IMR-90 (cell line): ENCODE measurements around the gene VOPP1. TPM values are rescaled to one million over a fixed set of nuclear protein-coding genes. Genes with fewer than 3 reads are reported as not detected.

Source experiments
- ATAC-seq: fragments of 200-7000 bp; cut with Tn5 transposase; 2 replicates; pipeline ENCODE4 v1.9.1; 2020; ENCODE audit warnings: low read depth, mild to moderate bottlenecking, moderate library complexity
- BruUV-seq: library from RNA; stranded (reverse); fragments of 400-500 nt; replicated peaks from 2 replicates; lab custom pipeline; 2021; lab: Mats Ljungman, UMichigan
- CTCF ChIA-PET: fragments of 300-600 bp; formaldehyde crosslinking; extraction: SDS; loops from one replicate; lab custom pipeline; 2021; ENCODE audit warnings: antibody characterized with exemption; lab: Yijun Ruan, JAX
- POLR2A ChIA-PET: fragments of 300-600 bp; sonication (Branson Sonifier 250); formaldehyde crosslinking; loops from one replicate; lab custom pipeline; 2022; ENCODE audit warnings: antibody characterized with exemption; ENCODE audit not compliant: unreplicated experiment; lab: Charles Lee
- DNase-seq: peaks from one replicate; pipeline ENCODE4 v3.0.0; 2013
- H2AFZ ChIP-seq: replicated peaks from 2 replicates; pipeline ENCODE3; 2013; ENCODE audit warnings: low read length, mild to moderate bottlenecking; ENCODE audit not compliant: poor library complexity
- H2AK5ac ChIP-seq: 2 replicates; pipeline ENCODE4 v1.6.1; 2013; ENCODE audit warnings: low read depth, low read length, inconsistent platforms
- H2AK9ac ChIP-seq: replicated peaks from 2 replicates; pipeline ENCODE3; 2013; ENCODE audit warnings: mild to moderate bottlenecking, low read depth, low read length, moderate library complexity; ENCODE audit not compliant: poor library complexity
- H2BK120ac ChIP-seq: 2 replicates; pipeline ENCODE4 v1.6.1; 2013; ENCODE audit warnings: low read depth, low read length, inconsistent platforms
- H2BK15ac ChIP-seq: 3 replicates; pipeline ENCODE4 v1.6.1; 2013; ENCODE audit warnings: low read depth, low read length, inconsistent platforms
- H2BK20ac ChIP-seq: 2 replicates; pipeline ENCODE4 v1.6.1; 2013; ENCODE audit warnings: low read depth, mild to moderate bottlenecking, inconsistent platforms, low read length, moderate library complexity
- H2BK5ac ChIP-seq: 2 replicates; pipeline ENCODE4 v1.6.1; 2013; ENCODE audit warnings: mild to moderate bottlenecking, low read depth, low read length, inconsistent platforms; ENCODE audit not compliant: poor library complexity, severe bottlenecking
- H3K14ac ChIP-seq: replicated peaks from 2 replicates; pipeline ENCODE4 v1.6.1; 2013; ENCODE audit warnings: low read depth, low read length, inconsistent platforms
- H3K18ac ChIP-seq: 2 replicates; pipeline ENCODE4 v1.6.1; 2013; ENCODE audit warnings: low read depth, low read length, control low read depth
- H3K23ac ChIP-seq: 2 replicates; pipeline ENCODE4 v1.6.1; 2013; ENCODE audit warnings: low read depth, low read length, inconsistent platforms
- H3K27ac ChIP-seq: 2 replicates; pipeline ENCODE4 v1.5.1; 2013; ENCODE audit warnings: mild to moderate bottlenecking, control low read depth, low read length; ENCODE audit not compliant: insufficient read depth
- H3K27me3 ChIP-seq: 2 replicates; pipeline ENCODE4 v1.6.1; 2013; ENCODE audit warnings: low read length; ENCODE audit not compliant: control insufficient read depth, insufficient read depth
- H3K36me3 ChIP-seq: 2 replicates; pipeline ENCODE4 v1.6.1; 2013; ENCODE audit warnings: low read length, mixed read lengths; ENCODE audit not compliant: control insufficient read depth, insufficient read depth
- H3K4ac ChIP-seq: 2 replicates; pipeline ENCODE4 v1.6.1; 2013; ENCODE audit warnings: low read depth, low read length, inconsistent platforms
- H3K4me1 ChIP-seq: 2 replicates; pipeline ENCODE4 v1.6.1; 2013; ENCODE audit warnings: low read length, mixed read lengths; ENCODE audit not compliant: control insufficient read depth, insufficient read depth
- H3K4me2 ChIP-seq: 2 replicates; pipeline ENCODE4 v1.6.1; 2013; ENCODE audit warnings: low read depth, mild to moderate bottlenecking, control low read depth, low read length, moderate library complexity
- H3K4me3 ChIP-seq: 2 replicates; pipeline ENCODE4 v1.5.1; 2013; ENCODE audit warnings: low read depth, mild to moderate bottlenecking, control low read depth, low read length, moderate library complexity; ENCODE audit not compliant: insufficient read depth
- H3K56ac ChIP-seq: 2 replicates; pipeline ENCODE4 v1.6.1; 2013; ENCODE audit warnings: low read length, inconsistent platforms; ENCODE audit not compliant: insufficient read depth; ENCODE audit errors: extremely low read depth
- H3K79me1 ChIP-seq, 2 experiments: 2 replicates each; pipeline ENCODE4 v1.6.1; 2013; ENCODE audit warnings: low read length in 2 of 2, inconsistent platforms in 1 of 2, low read depth in 1 of 2
- H3K9ac ChIP-seq: 2 replicates; pipeline ENCODE4 v1.6.1; 2013; ENCODE audit warnings: low read depth, low read length, control low read depth
- H3K9me1 ChIP-seq: 2 replicates; pipeline ENCODE4 v1.6.1; 2013; ENCODE audit warnings: low read length, inconsistent platforms; ENCODE audit not compliant: insufficient read depth
- H3K9me3 ChIP-seq: 2 replicates; pipeline ENCODE4 v1.6.1; 2013; ENCODE audit warnings: low read length; ENCODE audit not compliant: control insufficient read depth, insufficient read depth
- H4K20me1 ChIP-seq: 2 replicates; pipeline ENCODE4 v1.6.1; 2013; ENCODE audit warnings: low read length, inconsistent platforms; ENCODE audit not compliant: insufficient read depth
- H4K5ac ChIP-seq: 2 replicates; pipeline ENCODE4 v1.6.1; 2013; ENCODE audit warnings: mild to moderate bottlenecking, low read depth, low read length, control low read depth
- H4K8ac ChIP-seq, 2 experiments: 2 replicates each; pipeline ENCODE4 v1.6.1; 2013; ENCODE audit warnings: low read depth in 2 of 2, low read length in 2 of 2, control low read depth in 1 of 2, inconsistent platforms in 1 of 2
- H4K91ac ChIP-seq: 2 replicates; pipeline ENCODE4 v1.6.1; 2013; ENCODE audit warnings: low read depth, low read length, inconsistent platforms; ENCODE audit not compliant: insufficient read depth
- BHLHE40 ChIP-seq: fragments of 150-350 bp; IDR thresholded peaks from 2 replicates; pipeline ENCODE4 v1.6.1; 2016; ENCODE audit warnings: mild to moderate bottlenecking, low read depth, low read length
- CEBPB ChIP-seq: IDR thresholded peaks from 2 replicates; pipeline ENCODE4 v1.6.1; 2012; ENCODE audit warnings: low read depth, low read length, improper control_type of control experiment
- CHD1 ChIP-seq: IDR thresholded peaks from 2 replicates; pipeline ENCODE4 v1.6.1; 2012; ENCODE audit warnings: low read depth, low read length, improper control_type of control experiment
- CTCF ChIP-seq: conservative IDR thresholded peaks from 2 replicates; pipeline ENCODE4 v1.5.1; 2012; ENCODE audit warnings: mild to moderate bottlenecking, low read depth, low read length, improper control_type of control experiment
- FOS ChIP-seq: fragments of 150-350 bp; IDR thresholded peaks from 2 replicates; pipeline ENCODE4 v1.6.1; 2016; ENCODE audit warnings: low read depth, low read length
- MAFK ChIP-seq: IDR thresholded peaks from 2 replicates; pipeline ENCODE4 v1.6.1; 2012; ENCODE audit warnings: low read depth, low read length, improper control_type of control experiment
- MAZ ChIP-seq: IDR thresholded peaks from 2 replicates; pipeline ENCODE4 v1.6.1; 2012; ENCODE audit warnings: low read depth, mild to moderate bottlenecking, low read length, improper control_type of control experiment, moderate library complexity, borderline replicate concordance
- MXI1 ChIP-seq: IDR thresholded peaks from 2 replicates; pipeline ENCODE4 v1.6.1; 2012; ENCODE audit warnings: low read depth, mild to moderate bottlenecking, low read length, moderate library complexity, borderline replicate concordance
- NFE2L2 ChIP-seq: fragments of 150-350 bp; IDR thresholded peaks from 2 replicates; pipeline ENCODE4 v1.6.1; 2016; ENCODE audit warnings: low read depth, mild to moderate bottlenecking, low read length
- POLR2A ChIP-seq: IDR thresholded peaks from 2 replicates; pipeline ENCODE4 v1.6.1; 2012; ENCODE audit warnings: mild to moderate bottlenecking, low read depth, low read length
- RAD21 ChIP-seq: IDR thresholded peaks from 2 replicates; pipeline ENCODE4 v1.6.1; 2012; ENCODE audit warnings: low read length, improper control_type of control experiment
- RCOR1 ChIP-seq: IDR thresholded peaks from 2 replicates; pipeline ENCODE4 v1.6.1; 2012; ENCODE audit warnings: mild to moderate bottlenecking, low read length, improper control_type of control experiment; ENCODE audit not compliant: insufficient replicate concordance
- RFX5 ChIP-seq: IDR thresholded peaks from 2 replicates; pipeline ENCODE4 v1.8.0; 2012; ENCODE audit warnings: low read depth, mild to moderate bottlenecking, low read length, moderate library complexity
- SMC3 ChIP-seq: fragments of 150-350 bp; IDR thresholded peaks from 2 replicates; pipeline ENCODE4 v1.6.1; 2016; ENCODE audit warnings: low read depth, mild to moderate bottlenecking, antibody characterized with exemption, low read length, moderate library complexity
- USF2 ChIP-seq: fragments of 150-350 bp; IDR thresholded peaks from 2 replicates; pipeline ENCODE4 v1.6.1; 2017; ENCODE audit warnings: mild to moderate bottlenecking, antibody characterized with exemption, low read length, low read depth
- WGBS, 2 experiments: methylation state at CpG; one replicate each; pipeline versions ENCODE4 v1.1.5 to v1.1.7; 2013; ENCODE audit warnings: missing lambda C conversion rate in 2 of 2; ENCODE audit not compliant: insufficient read length in 1 of 2; ENCODE audit errors: extremely low coverage in 2 of 2; 5-methylcytosine and 5-hydroxymethylcytosine counted together
- dilution Hi-C: fragments of 300-500 bp; cut with HindIII; formaldehyde crosslinking; loops from one replicate; pipeline ENCODE4 v1.14.3; 2018; ENCODE audit warnings: low sequenced_read_pairs; ENCODE audit not compliant: unreplicated experiment
- in situ Hi-C: fragments of 300-500 bp; cut with MboI; formaldehyde crosslinking; loops from 3 replicates; pipeline ENCODE4 v1.14.3; 2019; ENCODE audit warnings: low sequenced_read_pairs, inconsistent platforms, mixed read lengths
- intact Hi-C: fragments of 100-400 bp; cut with micrococcal nuclease; formaldehyde crosslinking; loops from 2 replicates; pipeline ENCODE4 v1.10.0; 2022
- polyA plus RNA-seq, 3 experiments: library from polyadenylated mRNA; depleted of rRNA; stranded (reverse); fragments of >200 nt; gene quantifications; 2 replicates each; pipeline ENCODE4 v1.2.3, GENCODE V29; 2012; ENCODE audit warnings: low replicate concordance in 1 of 3
- total RNA-seq: library from RNA; depleted of rRNA; stranded (reverse); fragments of >200 nt; gene quantifications from 2 replicates; pipeline ENCODE4 v1.2.3, GENCODE V29; 2012
- TF ChIP-seq, protein P1 (sequence below): fragments of 150-350 bp; IDR thresholded peaks from 2 replicates; pipeline ENCODE4 v1.6.1; 2016; ENCODE audit warnings: low read depth, mild to moderate bottlenecking, low read length, moderate library complexity, borderline replicate concordance

VOPP1 gene
- total and polyA plus RNA-seq, 2 of the 4 experiments (the other 2 are of a cell fraction), result 60.2 to 94.5 TPM

- 90% methylated on average over 2 of the region's 7 CpGs; no CpG with 5 or more reads in 1 of the 2 experiments for WGBS, 2 experiments
- TF ChIP-seq CTCF, result no peak
- TF ChIP-seq BHLHE40, result no peak
- TF ChIP-seq SMC3, result no peak
- no peak for TF ChIP-seq CEBPB
- no peak for TF ChIP-seq MAFK
- TF ChIP-seq RFX5, result no peak
- TF ChIP-seq MAZ, result no peak
- TF ChIP-seq, protein P1, sequence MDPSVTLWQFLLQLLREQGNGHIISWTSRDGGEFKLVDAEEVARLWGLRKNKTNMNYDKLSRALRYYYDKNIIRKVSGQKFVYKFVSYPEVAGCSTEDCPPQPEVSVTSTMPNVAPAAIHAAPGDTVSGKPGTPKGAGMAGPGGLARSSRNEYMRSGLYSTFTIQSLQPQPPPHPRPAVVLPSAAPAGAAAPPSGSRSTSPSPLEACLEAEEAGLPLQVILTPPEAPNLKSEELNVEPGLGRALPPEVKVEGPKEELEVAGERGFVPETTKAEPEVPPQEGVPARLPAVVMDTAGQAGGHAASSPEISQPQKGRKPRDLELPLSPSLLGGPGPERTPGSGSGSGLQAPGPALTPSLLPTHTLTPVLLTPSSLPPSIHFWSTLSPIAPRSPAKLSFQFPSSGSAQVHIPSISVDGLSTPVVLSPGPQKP, result no peak
- TF ChIP-seq RAD21, result no peak
- no peak for TF ChIP-seq MXI1
- TF ChIP-seq NFE2L2, result no peak
- no peak for TF ChIP-seq FOS
- no peak for TF ChIP-seq POLR2A
- TF ChIP-seq CHD1, result no peak
- TF ChIP-seq USF2, result no peak
- TF ChIP-seq RCOR1, result no peak
- H2BK120ac ChIP-seq, result no peak overlapping the region
- no peak overlapping the region for H3K27ac ChIP-seq
- peaks cover 6% of the 10 kb centered on the region for H4K20me1 ChIP-seq
- no peak overlapping the region for H4K91ac ChIP-seq
- H3K14ac ChIP-seq, result no peak overlapping the region
- no peak overlapping the region for H3K4ac ChIP-seq
- no peak overlapping the region for H2AK5ac ChIP-seq
- ATAC-seq (no peak), DNase-seq (no peak)
- H3K23ac ChIP-seq, result no peak overlapping the region
- no peak overlapping the region for H2BK5ac ChIP-seq
- no peak overlapping the region for H4K8ac ChIP-seq
- peaks cover 4% of the 10 kb centered on the region; the same call in 1 of the 2 replicates for H3K4me1 ChIP-seq
- no peak overlapping the region for H3K18ac ChIP-seq
- no peak overlapping the region for H3K4me3 ChIP-seq
- H3K4me2 ChIP-seq, result no peak overlapping the region
- ChIA-PET POLR2A (no interaction called here), CTCF (no interaction called here)
- H2AK9ac ChIP-seq, result no peak overlapping the region
- no peaks in the 10 kb centered on the region for H3K27me3 ChIP-seq
- peaks cover 13 to 23% of the 10 kb centered on the region in 2 experiments; a peak in 2 of 4 replicates for H3K79me1 ChIP-seq
- H3K56ac ChIP-seq, result no peak overlapping the region
- in situ Hi-C loops (no loop called here), intact Hi-C loops (no loop called here), dilution Hi-C loops (no loop called here)
- BruUV-seq, result no TSS peak
- no peak overlapping the region for H2AFZ ChIP-seq
- no peaks in the 10 kb centered on the region for H3K9me3 ChIP-seq
- H2BK15ac ChIP-seq, result no peak overlapping the region
- H4K5ac ChIP-seq, result no peak overlapping the region
- peaks cover 4% of the 10 kb centered on the region; the same call in 1 of the 2 replicates for H3K9me1 ChIP-seq
- peaks cover 21% of the 10 kb centered on the region for H3K36me3 ChIP-seq
- no peak overlapping the region for H3K9ac ChIP-seq
- no peak overlapping the region for H2BK20ac ChIP-seq
Measured at GRCh38 chr7:55467047-55467593, 105.2 kb downstream of the VOPP1 start.
